ENCODE results near the gene BEST3.
A peak's percentile ranks its signal among the peaks of the same experiment; 100 is the strongest.

BEST3 gene

GRCh38 chr12:69647178-69647577 lies 51.9 kb downstream of the BEST3 start:
- DNase-seq (ENCODE audit: low read depth, low spot score): no peak
- Histone ChIP-seq H3K36me3 (ENCODE audit: insufficient read depth, insufficient read length, low read length) (no peaks in the 10 kb centered on the region), H3K9me3 (ENCODE audit: insufficient read depth, low read length) (no peaks in the 10 kb centered on the region), H3K9ac (ENCODE audit: insufficient read length, low read depth) (no peak overlapping the region), H3K4me3 (ENCODE audit: insufficient read length, low read depth) (no peak overlapping the region), H3K27me3 (ENCODE audit: insufficient read depth, insufficient read length) (no peaks in the 10 kb centered on the region), H3K4me1 (ENCODE audit: insufficient read depth, insufficient read length) (no peaks in the 10 kb centered on the region)
- TF ChIP-seq ZNF274 (IDR thresholded peaks at IDR 0.05; ENCODE audit: low read depth, low read length) (no peak), SUZ12 (IDR thresholded peaks at IDR 0.05; ENCODE audit: extremely low read depth, insufficient read depth, insufficient read length) (no peak), YY1 (IDR thresholded peaks at IDR 0.05; ENCODE audit: insufficient read depth, insufficient read length) (no peak)

- Histone ChIP-seq H3K27me3 (ENCODE audit: insufficient read depth, insufficient read length) (no peaks in the 10 kb centered on the region), H3K4me1 (ENCODE audit: insufficient read depth, insufficient read length) (no peaks in the 10 kb centered on the region), H3K36me3 (ENCODE audit: insufficient read depth, insufficient read length, low read length) (no peaks in the 10 kb centered on the region), H3K9ac (ENCODE audit: insufficient read length, low read depth) (no peak overlapping the region), H3K9me3 (ENCODE audit: insufficient read depth, low read length) (no peaks in the 10 kb centered on the region), H3K4me3 (ENCODE audit: insufficient read length, low read depth) (no peak overlapping the region)
- TF ChIP-seq SUZ12 (IDR thresholded peaks at IDR 0.05; ENCODE audit: extremely low read depth, insufficient read depth, insufficient read length) (no peak), ZNF274 (IDR thresholded peaks at IDR 0.05; ENCODE audit: low read depth, low read length) (no peak), YY1 (IDR thresholded peaks at IDR 0.05; ENCODE audit: insufficient read depth, insufficient read length) (no peak)
- no peak for DNase-seq (ENCODE audit: low read depth, low spot score)
Measured at GRCh38 chr12:69645031-69645430, 54.1 kb downstream of the BEST3 start.

- no peaks in the 10 kb centered on the region for H3K27me3 ChIP-seq (ENCODE audit: insufficient read depth, insufficient read length)
- H3K9me3 ChIP-seq (ENCODE audit: insufficient read depth, low read length): no peaks in the 10 kb centered on the region
- H3K4me3 ChIP-seq (ENCODE audit: insufficient read length, low read depth): no peak overlapping the region
- TF ChIP-seq YY1 (IDR thresholded peaks at IDR 0.05; ENCODE audit: insufficient read depth, insufficient read length) (no peak), SUZ12 (IDR thresholded peaks at IDR 0.05; ENCODE audit: extremely low read depth, insufficient read depth, insufficient read length) (no peak)
- H3K36me3 ChIP-seq (ENCODE audit: insufficient read depth, insufficient read length, low read length): no peaks in the 10 kb centered on the region
- no peaks in the 10 kb centered on the region for H3K4me1 ChIP-seq (ENCODE audit: insufficient read depth, insufficient read length)
- DNase-seq (ENCODE audit: low read depth, low spot score): no peak
- H3K9ac ChIP-seq (ENCODE audit: insufficient read length, low read depth): no peak overlapping the region
Measured at GRCh38 chr12:69644511-69644910, 54.6 kb downstream of the BEST3 start.

GRCh38 chr12:69642531-69642930 lies 56.6 kb downstream of the BEST3 start:
- DNase-seq (ENCODE audit: low read depth, low spot score): no peak
- no peak overlapping the region for H3K9ac ChIP-seq (ENCODE audit: insufficient read length, low read depth)
- H3K36me3 ChIP-seq (ENCODE audit: insufficient read depth, insufficient read length, low read length): no peaks in the 10 kb centered on the region
- no peak overlapping the region for H3K4me3 ChIP-seq (ENCODE audit: insufficient read length, low read depth)
- no peaks in the 10 kb centered on the region for H3K27me3 ChIP-seq (ENCODE audit: insufficient read depth, insufficient read length)
- no peaks in the 10 kb centered on the region for H3K4me1 ChIP-seq (ENCODE audit: insufficient read depth, insufficient read length)
- TF ChIP-seq SUZ12 (IDR thresholded peaks at IDR 0.05; ENCODE audit: extremely low read depth, insufficient read depth, insufficient read length) (no peak), YY1 (IDR thresholded peaks at IDR 0.05; ENCODE audit: insufficient read depth, insufficient read length) (no peak), ZNF274 (IDR thresholded peaks at IDR 0.05; ENCODE audit: low read depth, low read length) (no peak)
- H3K9me3 ChIP-seq (ENCODE audit: insufficient read depth, low read length): no peaks in the 10 kb centered on the region

GRCh38 chr12:69641546-69641945 lies 57.6 kb downstream of the BEST3 start:
- H3K27me3 ChIP-seq (ENCODE audit: insufficient read depth, insufficient read length): no peaks in the 10 kb centered on the region
- H3K4me3 ChIP-seq (ENCODE audit: insufficient read length, low read depth): no peak overlapping the region
- DNase-seq (ENCODE audit: low read depth, low spot score): no peak
- no peaks in the 10 kb centered on the region for H3K4me1 ChIP-seq (ENCODE audit: insufficient read depth, insufficient read length)
- H3K36me3 ChIP-seq (ENCODE audit: insufficient read depth, insufficient read length, low read length): no peaks in the 10 kb centered on the region
- no peaks in the 10 kb centered on the region for H3K9me3 ChIP-seq (ENCODE audit: insufficient read depth, low read length)
- TF ChIP-seq ZNF274 (IDR thresholded peaks at IDR 0.05; ENCODE audit: low read depth, low read length) (no peak), YY1 (IDR thresholded peaks at IDR 0.05; ENCODE audit: insufficient read depth, insufficient read length) (no peak), SUZ12 (IDR thresholded peaks at IDR 0.05; ENCODE audit: extremely low read depth, insufficient read depth, insufficient read length) (no peak)
- no peak overlapping the region for H3K9ac ChIP-seq (ENCODE audit: insufficient read length, low read depth)

GRCh38 chr12:69639400-69640016 lies 59.6 kb downstream of the BEST3 start:
- Histone ChIP-seq H3K4me1 (ENCODE audit: insufficient read depth, insufficient read length) (peaks cover 3% of the 10 kb centered on the region), H3K9ac (ENCODE audit: insufficient read length, low read depth) (no peak overlapping the region), H3K36me3 (ENCODE audit: insufficient read depth, insufficient read length, low read length) (no peaks in the 10 kb centered on the region), H3K9me3 (ENCODE audit: insufficient read depth, low read length) (no peaks in the 10 kb centered on the region), H3K4me3 (ENCODE audit: insufficient read length, low read depth) (no peak overlapping the region), H3K27me3 (ENCODE audit: insufficient read depth, insufficient read length) (no peaks in the 10 kb centered on the region)
- no peak for TF ChIP-seq ZNF274 (IDR thresholded peaks at IDR 0.05; ENCODE audit: low read depth, low read length)
- TF ChIP-seq SUZ12 (IDR thresholded peaks at IDR 0.05; ENCODE audit: extremely low read depth, insufficient read depth, insufficient read length): no peak
- no peak for TF ChIP-seq YY1 (IDR thresholded peaks at IDR 0.05; ENCODE audit: insufficient read depth, insufficient read length)
- DNase-seq (ENCODE audit: low read depth, low spot score): peak; percentile 64

- peaks cover 3% of the 10 kb centered on the region for H3K4me1 ChIP-seq (ENCODE audit: insufficient read depth, insufficient read length)
- H3K36me3 ChIP-seq (ENCODE audit: insufficient read depth, insufficient read length, low read length): no peaks in the 10 kb centered on the region
- no peaks in the 10 kb centered on the region for H3K27me3 ChIP-seq (ENCODE audit: insufficient read depth, insufficient read length)
- H3K9ac ChIP-seq (ENCODE audit: insufficient read length, low read depth): no peak overlapping the region
- H3K4me3 ChIP-seq (ENCODE audit: insufficient read length, low read depth): no peak overlapping the region
- no peaks in the 10 kb centered on the region for H3K9me3 ChIP-seq (ENCODE audit: insufficient read depth, low read length)
- no peak for TF ChIP-seq YY1 (IDR thresholded peaks at IDR 0.05; ENCODE audit: insufficient read depth, insufficient read length)
- no peak for TF ChIP-seq ZNF274 (IDR thresholded peaks at IDR 0.05; ENCODE audit: low read depth, low read length)
- no peak for TF ChIP-seq SUZ12 (IDR thresholded peaks at IDR 0.05; ENCODE audit: extremely low read depth, insufficient read depth, insufficient read length)
- no peak for DNase-seq (ENCODE audit: low read depth, low spot score)
Measured at GRCh38 chr12:69633061-69633460, 66.0 kb downstream of the BEST3 start.

Measured in NT2/D1 (cell line).